ENCODE data around the gene ABHD8. TPM values are rescaled to one million over a fixed set of nuclear protein-coding genes. Genes with fewer than 3 reads are reported as not detected.
"Not testable (repeated sequence)": the region's sequence is repeated elsewhere in the genome, so short reads cannot be mapped to it uniquely, and the experiment has no call there.

Gene ABHD8
- total RNA-seq, 1 donor from 2014 or later = 6.8 TPM

GRCh38 chr19:17300992-17301619, 2.1 kb downstream of the ABHD8 start:
- Histone ChIP-seq H3K9me3 (ENCODE audit: control insufficient read depth in 3 of 3, low read length in 3 of 3) (peaks cover 0 to 3% (median 0%) of the 10 kb centered on the region in 3 donors), H3K9ac (ENCODE audit: low read depth in 1 of 3, low read length in 3 of 3) (no peak overlapping the region), H3K27me3 (ENCODE audit: control insufficient read depth in 3 of 3, insufficient read depth in 3 of 3, low read length in 3 of 3) (no peaks in the 10 kb centered on the region), H3K4me1 (ENCODE audit: control insufficient read depth in 3 of 3, insufficient read depth in 3 of 3, low read length in 3 of 3) (peaks cover 24 to 37% (median 35%) of the 10 kb centered on the region in 3 donors), H3K4me3 (ENCODE audit: low read length in 3 of 3) (no peak overlapping the region), H3K36me3 (ENCODE audit: control insufficient read depth in 3 of 3, insufficient read depth in 3 of 3, low read length in 3 of 3) (peaks cover 4 to 9% (median 5%) of the 10 kb centered on the region in 3 donors), H3K27ac (ENCODE audit: low read depth, low read length) (no peak overlapping the region)

- no peaks in the 10 kb centered on the region for H3K27me3 ChIP-seq (ENCODE audit: control insufficient read depth in 3 of 3, insufficient read depth in 3 of 3, low read length in 3 of 3)
- peaks cover 5 to 13% (median 9%) of the 10 kb centered on the region in 3 donors for H3K36me3 ChIP-seq (ENCODE audit: control insufficient read depth in 3 of 3, insufficient read depth in 3 of 3, low read length in 3 of 3)
- H3K9ac ChIP-seq (ENCODE audit: low read depth in 1 of 3, low read length in 3 of 3) = no peak overlapping the region
- peaks cover 0 to 12% (median 6%) of the 10 kb centered on the region in 3 donors for H3K4me1 ChIP-seq (ENCODE audit: control insufficient read depth in 3 of 3, insufficient read depth in 3 of 3, low read length in 3 of 3)
- no peak overlapping the region for H3K4me3 ChIP-seq (ENCODE audit: low read length in 3 of 3)
- peaks cover 0 to 3% (median 0%) of the 10 kb centered on the region in 3 donors for H3K9me3 ChIP-seq (ENCODE audit: control insufficient read depth in 3 of 3, low read length in 3 of 3)
- no peak overlapping the region for H3K27ac ChIP-seq (ENCODE audit: low read depth, low read length)
These were observed 6.2 kb downstream of the ABHD8 start for GRCh38 chr19:17296976-17297375.

GRCh38 chr19:17296273-17296672, 7.0 kb downstream of the ABHD8 start:
- Histone ChIP-seq H3K4me3 (ENCODE audit: low read length in 3 of 3) (no peak overlapping the region), H3K36me3 (ENCODE audit: control insufficient read depth in 3 of 3, insufficient read depth in 3 of 3, low read length in 3 of 3) (peaks cover 5 to 13% (median 9%) of the 10 kb centered on the region in 3 donors), H3K27ac (ENCODE audit: low read depth, low read length) (no peak overlapping the region), H3K9ac (ENCODE audit: low read depth in 1 of 3, low read length in 3 of 3) (no peak overlapping the region), H3K4me1 (ENCODE audit: control insufficient read depth in 3 of 3, insufficient read depth in 3 of 3, low read length in 3 of 3) (peaks cover 0 to 13% (median 3%) of the 10 kb centered on the region in 3 donors), H3K27me3 (ENCODE audit: control insufficient read depth in 3 of 3, insufficient read depth in 3 of 3, low read length in 3 of 3) (no peaks in the 10 kb centered on the region), H3K9me3 (ENCODE audit: control insufficient read depth in 3 of 3, low read length in 3 of 3) (peaks cover 0 to 3% (median 0%) of the 10 kb centered on the region in 3 donors)

- H3K27ac ChIP-seq (ENCODE audit: low read depth, low read length); H3K4me3 ChIP-seq (ENCODE audit: low read length in 3 of 3); H3K9me3 ChIP-seq (ENCODE audit: control insufficient read depth in 3 of 3, low read length in 3 of 3); H3K9ac ChIP-seq (ENCODE audit: low read depth in 1 of 3, low read length in 3 of 3); H3K27me3 ChIP-seq (ENCODE audit: control insufficient read depth in 3 of 3, insufficient read depth in 3 of 3, low read length in 3 of 3): not testable (repeated sequence)
- H3K36me3 ChIP-seq (ENCODE audit: control insufficient read depth in 3 of 3, insufficient read depth in 3 of 3, low read length in 3 of 3) = peaks cover 2 to 13% (median 7%) of the 10 kb centered on the region in 3 donors
- peaks cover 0 to 13% (median 3%) of the 10 kb centered on the region in 3 donors for H3K4me1 ChIP-seq (ENCODE audit: control insufficient read depth in 3 of 3, insufficient read depth in 3 of 3, low read length in 3 of 3)
These were observed 7.7 kb downstream of the ABHD8 start for GRCh38 chr19:17295551-17295950.

- H3K27me3 ChIP-seq (ENCODE audit: control insufficient read depth in 3 of 3, insufficient read depth in 3 of 3, low read length in 3 of 3) = no peaks in the 10 kb centered on the region
- H3K9ac ChIP-seq (ENCODE audit: low read depth in 1 of 3, low read length in 3 of 3) = no peak overlapping the region
- H3K36me3 ChIP-seq (ENCODE audit: control insufficient read depth in 3 of 3, insufficient read depth in 3 of 3, low read length in 3 of 3) = peaks cover 2 to 13% (median 7%) of the 10 kb centered on the region in 3 donors
- peaks cover 10 to 20% (median 12%) of the 10 kb centered on the region in 3 donors for H3K4me1 ChIP-seq (ENCODE audit: control insufficient read depth in 3 of 3, insufficient read depth in 3 of 3, low read length in 3 of 3)
- no peak overlapping the region for H3K27ac ChIP-seq (ENCODE audit: low read depth, low read length)
- peaks cover 0 to 3% (median 0%) of the 10 kb centered on the region in 3 donors for H3K9me3 ChIP-seq (ENCODE audit: control insufficient read depth in 3 of 3, low read length in 3 of 3)
- no peak overlapping the region for H3K4me3 ChIP-seq (ENCODE audit: low read length in 3 of 3)
These were observed 9.0 kb downstream of the ABHD8 start for GRCh38 chr19:17294051-17294891.

GRCh38 chr19:17293605-17294004, 9.6 kb downstream of the ABHD8 start:
- no peaks in the 10 kb centered on the region for H3K27me3 ChIP-seq (ENCODE audit: control insufficient read depth in 3 of 3, insufficient read depth in 3 of 3, low read length in 3 of 3)
- no peak overlapping the region for H3K9ac ChIP-seq (ENCODE audit: low read depth in 1 of 3, low read length in 3 of 3)
- H3K36me3 ChIP-seq (ENCODE audit: control insufficient read depth in 3 of 3, insufficient read depth in 3 of 3, low read length in 3 of 3) = peaks cover 2 to 13% (median 7%) of the 10 kb centered on the region in 3 donors
- no peak overlapping the region for H3K4me3 ChIP-seq (ENCODE audit: low read length in 3 of 3)
- H3K27ac ChIP-seq (ENCODE audit: low read depth, low read length) = no peak overlapping the region
- peaks cover 10 to 18% (median 12%) of the 10 kb centered on the region in 3 donors for H3K4me1 ChIP-seq (ENCODE audit: control insufficient read depth in 3 of 3, insufficient read depth in 3 of 3, low read length in 3 of 3)
- H3K9me3 ChIP-seq (ENCODE audit: control insufficient read depth in 3 of 3, low read length in 3 of 3) = peaks cover 0 to 3% (median 0%) of the 10 kb centered on the region in 3 donors

- H3K27ac ChIP-seq (ENCODE audit: low read depth, low read length) = no peak overlapping the region
- H3K9ac ChIP-seq (ENCODE audit: low read depth in 1 of 3, low read length in 3 of 3) = peak overlapping the region in 2 of 3 donors; percentile 32 to 64
- no peaks in the 10 kb centered on the region for H3K27me3 ChIP-seq (ENCODE audit: control insufficient read depth in 3 of 3, insufficient read depth in 3 of 3, low read length in 3 of 3)
- H3K4me1 ChIP-seq (ENCODE audit: control insufficient read depth in 3 of 3, insufficient read depth in 3 of 3, low read length in 3 of 3) = peaks cover 10 to 18% (median 12%) of the 10 kb centered on the region in 3 donors
- peak overlapping the region; percentile 54 to 70 (median 59) for H3K4me3 ChIP-seq (ENCODE audit: low read length in 3 of 3)
- H3K36me3 ChIP-seq (ENCODE audit: control insufficient read depth in 3 of 3, insufficient read depth in 3 of 3, low read length in 3 of 3) = peaks cover 0 to 9% (median 3%) of the 10 kb centered on the region in 3 donors
- H3K9me3 ChIP-seq (ENCODE audit: control insufficient read depth in 3 of 3, low read length in 3 of 3) = no peaks in the 10 kb centered on the region
These were observed 10.7 kb downstream of the ABHD8 start for GRCh38 chr19:17292301-17293074.

- Histone ChIP-seq H3K27ac (ENCODE audit: low read depth, low read length) (peak overlapping the region; percentile 60), H3K36me3 (ENCODE audit: control insufficient read depth in 3 of 3, insufficient read depth in 3 of 3, low read length in 3 of 3) (peaks cover 0 to 5% (median 0%) of the 10 kb centered on the region in 3 donors), H3K9me3 (ENCODE audit: control insufficient read depth in 3 of 3, low read length in 3 of 3) (no peaks in the 10 kb centered on the region), H3K4me1 (ENCODE audit: control insufficient read depth in 3 of 3, insufficient read depth in 3 of 3, low read length in 3 of 3) (peaks cover 10 to 18% (median 12%) of the 10 kb centered on the region in 3 donors), H3K9ac (ENCODE audit: low read depth in 1 of 3, low read length in 3 of 3) (peak overlapping the region in 2 of 3 donors; percentile 40 to 56), H3K4me3 (ENCODE audit: low read length in 3 of 3) (peak overlapping the region in 1 of 3 donors; percentile 13), H3K27me3 (ENCODE audit: control insufficient read depth in 3 of 3, insufficient read depth in 3 of 3, low read length in 3 of 3) (no peaks in the 10 kb centered on the region)
These were observed 13.7 kb downstream of the ABHD8 start for GRCh38 chr19:17289489-17289888.

GRCh38 chr19:17286752-17287151, 16.5 kb downstream of the ABHD8 start:
- H3K27me3 ChIP-seq (ENCODE audit: control insufficient read depth in 3 of 3, insufficient read depth in 3 of 3, low read length in 3 of 3) = peaks cover 4 to 17% (median 9%) of the 10 kb centered on the region in 3 donors
- no peak overlapping the region for H3K4me3 ChIP-seq (ENCODE audit: low read length in 3 of 3)
- no peaks in the 10 kb centered on the region for H3K9me3 ChIP-seq (ENCODE audit: control insufficient read depth in 3 of 3, low read length in 3 of 3)
- no peak overlapping the region for H3K27ac ChIP-seq (ENCODE audit: low read depth, low read length)
- peaks cover 14 to 15% (median 14%) of the 10 kb centered on the region in 3 donors for H3K4me1 ChIP-seq (ENCODE audit: control insufficient read depth in 3 of 3, insufficient read depth in 3 of 3, low read length in 3 of 3)
- H3K36me3 ChIP-seq (ENCODE audit: control insufficient read depth in 3 of 3, insufficient read depth in 3 of 3, low read length in 3 of 3) = no peaks in the 10 kb centered on the region
- no peak overlapping the region for H3K9ac ChIP-seq (ENCODE audit: low read depth in 1 of 3, low read length in 3 of 3)
